ENCODE results near the gene RNF138. TPM values are rescaled to one million over a fixed set of nuclear protein-coding genes. Genes with fewer than 3 reads are reported as not detected.
A peak's percentile ranks its signal among the peaks of the same experiment; 100 is the strongest.
"Not testable (repeated sequence)": the region's sequence is repeated elsewhere in the genome, so short reads cannot be mapped to it uniquely, and the experiment has no call there.

RNF138 gene
- total and polyA plus RNA-seq, 2 experiments from 2014 or later, result 31.7 to 54.8 TPM

- Histone ChIP-seq H3K27ac (no peak overlapping the region), H3K9me3 (ENCODE audit: low read depth) (no peaks in the 10 kb centered on the region), H3K36me3 (no peaks in the 10 kb centered on the region), H3K4me3 (no peak overlapping the region), H3K4me1 (ENCODE audit: low read depth) (no peaks in the 10 kb centered on the region), H3K27me3 (peaks cover 5% of the 10 kb centered on the region)
- peak; percentile 92 for DNase-seq (ENCODE audit: low read depth in 1 of 2, low spot score in 1 of 2)
- peak; percentile 85 for TF ChIP-seq CTCF (IDR thresholded peaks at IDR 0.05; ENCODE audit: low read depth, low read length)
Observed at GRCh38 chr18:32158108-32158624, 66.5 kb downstream of the RNF138 start.

GRCh38 chr18:32158631-32159030 lies 67.0 kb downstream of the RNF138 start:
- not testable (repeated sequence) for H3K4me1 ChIP-seq (ENCODE audit: low read depth); H3K4me3 ChIP-seq; H3K36me3 ChIP-seq; H3K27me3 ChIP-seq; H3K9me3 ChIP-seq (ENCODE audit: low read depth); H3K27ac ChIP-seq; DNase-seq (ENCODE audit: low read depth in 1 of 2, low spot score in 1 of 2)

GRCh38 chr18:32160547-32160946 lies 68.9 kb downstream of the RNF138 start:
- Histone ChIP-seq H3K36me3 (no peaks in the 10 kb centered on the region), H3K27ac (no peak overlapping the region), H3K4me3 (no peak overlapping the region), H3K4me1 (ENCODE audit: low read depth) (no peaks in the 10 kb centered on the region), H3K9me3 (ENCODE audit: low read depth) (no peaks in the 10 kb centered on the region), H3K27me3 (peaks cover 5% of the 10 kb centered on the region)
- TF ChIP-seq CTCF (IDR thresholded peaks at IDR 0.05; ENCODE audit: low read depth, low read length), result no peak
- no peak for DNase-seq (ENCODE audit: low read depth in 1 of 2, low spot score in 1 of 2)

- Histone ChIP-seq H3K27me3 (no peaks in the 10 kb centered on the region), H3K27ac (no peak overlapping the region), H3K36me3 (no peaks in the 10 kb centered on the region), H3K4me3 (no peak overlapping the region), H3K9me3 (ENCODE audit: low read depth) (no peaks in the 10 kb centered on the region), H3K4me1 (ENCODE audit: low read depth) (no peaks in the 10 kb centered on the region)
- no peak for TF ChIP-seq CTCF (IDR thresholded peaks at IDR 0.05; ENCODE audit: low read depth, low read length)
- DNase-seq (ENCODE audit: low read depth in 1 of 2, low spot score in 1 of 2), result no peak
Observed at GRCh38 chr18:32167980-32168730, 76.5 kb downstream of the RNF138 start.

GRCh38 chr18:32173654-32174053 lies 82.0 kb downstream of the RNF138 start:
- no peak for TF ChIP-seq CTCF (IDR thresholded peaks at IDR 0.05; ENCODE audit: low read depth, low read length)
- H3K27ac ChIP-seq, result no peak overlapping the region
- no peaks in the 10 kb centered on the region for H3K4me1 ChIP-seq (ENCODE audit: low read depth)
- H3K36me3 ChIP-seq, result no peaks in the 10 kb centered on the region
- no peak for DNase-seq (ENCODE audit: low read depth in 1 of 2, low spot score in 1 of 2)
- H3K9me3 ChIP-seq (ENCODE audit: low read depth), result no peaks in the 10 kb centered on the region
- no peak overlapping the region for H3K4me3 ChIP-seq
- H3K27me3 ChIP-seq, result no peaks in the 10 kb centered on the region

- TF ChIP-seq CTCF (IDR thresholded peaks at IDR 0.05; ENCODE audit: low read depth, low read length), result no peak
- no peaks in the 10 kb centered on the region for H3K9me3 ChIP-seq (ENCODE audit: low read depth)
Observed at GRCh38 chr18:32174719-32175118, 83.0 kb downstream of the RNF138 start.

More at GRCh38 chr18:32174719-32175118, 83.0 kb downstream of the RNF138 start:
- Histone ChIP-seq H3K4me1 (ENCODE audit: low read depth) (no peaks in the 10 kb centered on the region), H3K27me3 (no peaks in the 10 kb centered on the region), H3K27ac (no peak overlapping the region), H3K4me3 (no peak overlapping the region), H3K36me3 (no peaks in the 10 kb centered on the region)
- DNase-seq (ENCODE audit: low read depth in 1 of 2, low spot score in 1 of 2), result no peak

All from cardiac muscle cell (in vitro differentiated cells and primary cell).